BJ (cell line): ENCODE data around the gene SNTA1. TPM values are rescaled to one million over a fixed set of nuclear protein-coding genes. Genes with fewer than 3 reads are reported as not detected.
"Not testable (repeated sequence)": the region's sequence is repeated elsewhere in the genome, so short reads cannot be mapped to it uniquely, and the experiment has no call there.

Source experiments
- CTCF ChIA-PET: fragments of 350-600 bp; formaldehyde crosslinking; extraction: SDS; loops from one replicate; lab custom pipeline; 2021; ENCODE audit warnings: antibody characterized with exemption, inconsistent platforms; lab: Yijun Ruan, JAX
- POLR2A ChIA-PET: fragments of 300-600 bp; sonication (Branson Sonifier 250); formaldehyde crosslinking; extraction: SDS; loops from one replicate; lab custom pipeline; 2021; ENCODE audit warnings: antibody characterized with exemption; lab: Charles Lee
- DNase-seq: peaks from one replicate; pipeline ENCODE4 v3.0.0-alpha.2; 2011; ENCODE audit warnings: low read depth
- H3K27me3 ChIP-seq: 2 replicates; pipeline ENCODE4 v1.6.0; 2011; ENCODE audit warnings: low read length; ENCODE audit not compliant: control insufficient read depth, insufficient read depth
- H3K36me3 ChIP-seq: 2 replicates; pipeline ENCODE4 v1.5.1; 2011; ENCODE audit warnings: low read length; ENCODE audit not compliant: control insufficient read depth, insufficient read depth
- H3K4me3 ChIP-seq: 2 replicates; pipeline ENCODE4 v1.5.1; 2011; ENCODE audit warnings: low read depth, mild to moderate bottlenecking, control low read depth, low read length
- polyA plus RNA-seq: library from polyadenylated mRNA; depleted of rRNA; stranded (reverse); fragments of >200 nt; gene quantifications from 2 replicates; pipeline ENCODE4 v1.2.3, GENCODE V29; 2011
- TF ChIP-seq, protein P1 (sequence below): IDR thresholded peaks from 2 replicates; pipeline ENCODE4 v1.5.1; 2011; ENCODE audit warnings: low read depth, mild to moderate bottlenecking, control low read depth, inconsistent platforms, low read length, moderate library complexity; ENCODE audit not compliant: insufficient read depth

Gene SNTA1
- polyA plus RNA-seq, 1 experiment = 24.7 TPM

GRCh38 chr20:33394718-33395117 lies 48.8 kb downstream of the SNTA1 start:
- TF ChIP-seq, protein P1, sequence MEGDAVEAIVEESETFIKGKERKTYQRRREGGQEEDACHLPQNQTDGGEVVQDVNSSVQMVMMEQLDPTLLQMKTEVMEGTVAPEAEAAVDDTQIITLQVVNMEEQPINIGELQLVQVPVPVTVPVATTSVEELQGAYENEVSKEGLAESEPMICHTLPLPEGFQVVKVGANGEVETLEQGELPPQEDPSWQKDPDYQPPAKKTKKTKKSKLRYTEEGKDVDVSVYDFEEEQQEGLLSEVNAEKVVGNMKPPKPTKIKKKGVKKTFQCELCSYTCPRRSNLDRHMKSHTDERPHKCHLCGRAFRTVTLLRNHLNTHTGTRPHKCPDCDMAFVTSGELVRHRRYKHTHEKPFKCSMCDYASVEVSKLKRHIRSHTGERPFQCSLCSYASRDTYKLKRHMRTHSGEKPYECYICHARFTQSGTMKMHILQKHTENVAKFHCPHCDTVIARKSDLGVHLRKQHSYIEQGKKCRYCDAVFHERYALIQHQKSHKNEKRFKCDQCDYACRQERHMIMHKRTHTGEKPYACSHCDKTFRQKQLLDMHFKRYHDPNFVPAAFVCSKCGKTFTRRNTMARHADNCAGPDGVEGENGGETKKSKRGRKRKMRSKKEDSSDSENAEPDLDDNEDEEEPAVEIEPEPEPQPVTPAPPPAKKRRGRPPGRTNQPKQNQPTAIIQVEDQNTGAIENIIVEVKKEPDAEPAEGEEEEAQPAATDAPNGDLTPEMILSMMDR = no peak
- POLR2A ChIA-PET = no interaction called here
- CTCF ChIA-PET = interaction anchor here (0.6 kb wide), 1 partner anchor 70 kb away, joined by 3 read pairs; no protein-coding TSS in a partner anchor
- Histone ChIP-seq H3K4me3 (no peak overlapping the region), H3K27me3 (no peaks in the 10 kb centered on the region), H3K36me3 (no peaks in the 10 kb centered on the region)
- DNase-seq = no peak

DNA sequence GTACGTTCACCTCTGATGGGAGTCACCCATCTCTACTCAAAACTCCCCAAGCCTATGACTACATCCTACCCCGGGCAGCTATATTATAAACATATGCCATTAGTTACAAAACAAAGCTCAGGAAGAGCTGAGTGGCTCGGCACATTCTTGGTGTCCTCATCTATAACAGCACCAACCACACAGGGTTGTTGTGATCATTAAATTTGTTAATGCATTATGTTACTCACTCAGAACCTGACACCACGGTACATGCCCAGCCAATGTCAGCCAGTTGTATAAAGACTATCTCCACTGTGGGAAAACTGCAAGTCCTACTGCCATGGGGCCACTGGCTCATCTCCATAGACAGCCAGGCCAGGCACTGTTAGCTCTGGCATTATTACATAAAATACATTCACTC lies 50.0 kb downstream of the SNTA1 start:
- no peak for DNase-seq
- no peak overlapping the region for H3K4me3 ChIP-seq
- no peaks in the 10 kb centered on the region for H3K27me3 ChIP-seq
- ChIA-PET CTCF (interaction anchor here (0.7 kb wide), 1 partner anchor 21 kb away, joined by 3 read pairs; no protein-coding TSS in a partner anchor), POLR2A (no interaction called here)
- TF ChIP-seq, protein P1 = no peak
- H3K36me3 ChIP-seq = no peaks in the 10 kb centered on the region

GRCh38 chr20:33391722-33392415 lies 51.7 kb downstream of the SNTA1 start:
- no peak overlapping the region for H3K4me3 ChIP-seq
- CTCF ChIA-PET = interaction anchor here (0.7 kb wide), 1 partner anchor 1227 kb away, joined by 3 read pairs; no protein-coding TSS in a partner anchor

GRCh38 chr20:33389326-33389725 lies 54.2 kb downstream of the SNTA1 start:
- POLR2A ChIA-PET, H3K27me3 ChIP-seq, CTCF ChIA-PET, H3K4me3 ChIP-seq, DNase-seq: not testable (repeated sequence)
- peaks cover 12% of the 10 kb centered on the region for H3K36me3 ChIP-seq

More at GRCh38 chr20:33391722-33392415, 51.7 kb downstream of the SNTA1 start:
- TF ChIP-seq, protein P1 = no peak
- peak; percentile 60 for DNase-seq
- Histone ChIP-seq H3K36me3 (peaks cover 5% of the 10 kb centered on the region), H3K27me3 (no peaks in the 10 kb centered on the region)
- POLR2A ChIA-PET = interaction anchor here (0.5 kb wide), 1 partner anchor 11 kb away, joined by 3 read pairs; no protein-coding TSS in a partner anchor

DNA sequence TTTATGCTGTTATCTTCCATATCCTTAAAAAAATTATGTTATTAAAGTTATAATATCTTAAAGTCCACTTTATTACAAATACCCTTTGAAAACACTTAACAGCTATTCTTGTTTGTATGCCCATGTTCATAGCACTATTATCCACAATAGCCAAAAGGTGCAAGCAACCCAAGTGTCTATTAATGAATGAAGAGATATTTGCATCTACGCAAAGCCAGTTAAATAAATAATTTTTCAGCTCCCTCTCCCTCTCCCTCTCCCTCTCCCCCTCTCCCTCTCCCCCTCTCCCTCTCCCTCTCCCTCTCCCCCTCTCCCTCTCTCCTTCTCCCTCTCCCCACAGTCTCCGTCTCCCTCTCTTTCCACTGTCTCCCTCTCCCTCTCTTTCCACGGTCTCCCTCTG lies 55.3 kb downstream of the SNTA1 start:
- H3K4me3 ChIP-seq = no peak overlapping the region
- TF ChIP-seq, protein P1 = no peak
- peaks cover 12% of the 10 kb centered on the region for H3K36me3 ChIP-seq
- DNase-seq = no peak
- H3K27me3 ChIP-seq = no peaks in the 10 kb centered on the region
- ChIA-PET POLR2A (no interaction called here), CTCF (no interaction called here)
